Caco-2 (cell line): ENCODE results near the gene CHID1. TPM values are rescaled to one million over a fixed set of nuclear protein-coding genes. Genes with fewer than 3 reads are reported as not detected.

Experiments
- BruUV-seq: library from RNA; stranded (reverse); fragments of 400-500 nt; replicated peaks from 2 replicates; lab custom pipeline; 2021; lab: Mats Ljungman, UMichigan
- CTCF ChIA-PET: fragments of 300-600 bp; sonication (Branson Sonifier 250); formaldehyde crosslinking; loops from one replicate; lab custom pipeline; 2022; ENCODE audit warnings: antibody characterized with exemption; lab: Charles Lee
- POLR2A ChIA-PET: fragments of 300-600 bp; sonication (Branson Sonifier 250); formaldehyde crosslinking; loops from one replicate; lab custom pipeline; 2022; ENCODE audit warnings: antibody characterized with exemption; lab: Charles Lee
- DNase-seq, 2 experiments: peaks; one replicate each; pipeline versions ENCODE4 v3.0.0 to v3.0.0-alpha.2; 2020 to 2022
- H3K27me3 ChIP-seq: replicated peaks from 2 replicates; pipeline ENCODE4 v1.6.0; 2011; ENCODE audit warnings: low read length; ENCODE audit not compliant: control insufficient read depth, insufficient read depth
- H3K36me3 ChIP-seq: 2 replicates; pipeline ENCODE4 v1.5.1; 2011; ENCODE audit warnings: low read length; ENCODE audit not compliant: control insufficient read depth, insufficient read depth
- H3K4me1 ChIP-seq: fragments of 250-450 bp; sonication (Bioruptor Pico); 2 replicates; pipeline ENCODE4 v1.5.1; 2020; ENCODE audit warnings: mild to moderate bottlenecking
- H3K4me3 ChIP-seq: 2 replicates; pipeline ENCODE4 v1.5.1; 2011; ENCODE audit warnings: low read depth, mild to moderate bottlenecking, control low read depth, low read length
- H3K9me3 ChIP-seq: fragments of 250-450 bp; sonication (Bioruptor Pico); 2 replicates; pipeline ENCODE4 v1.5.1; 2020; ENCODE audit warnings: mild to moderate bottlenecking, moderate library complexity
- H3K27ac Mint-ChIP-seq: one replicate; pipeline ENCODE4 v1.8.0; 2022; ENCODE audit warnings: mixed read lengths; ENCODE audit not compliant: unreplicated experiment
- H3K27me3 Mint-ChIP-seq: one replicate; pipeline ENCODE4 v1.8.0; 2022; ENCODE audit warnings: mixed read lengths; ENCODE audit not compliant: insufficient read depth, unreplicated experiment
- H3K36me3 Mint-ChIP-seq: one replicate; pipeline ENCODE4 v1.8.0; 2022; ENCODE audit warnings: mild to moderate bottlenecking, mixed read lengths; ENCODE audit not compliant: insufficient read depth, unreplicated experiment
- H3K4me1 Mint-ChIP-seq: one replicate; pipeline ENCODE4 v1.8.0; 2022; ENCODE audit warnings: low read depth, mixed read lengths; ENCODE audit not compliant: unreplicated experiment
- H3K4me3 Mint-ChIP-seq: one replicate; pipeline ENCODE4 v1.8.0; 2022; ENCODE audit warnings: mild to moderate bottlenecking, moderate library complexity, mixed read lengths; ENCODE audit not compliant: unreplicated experiment
- H3K9me3 Mint-ChIP-seq: one replicate; pipeline ENCODE4 v1.8.0; 2022; ENCODE audit warnings: mixed read lengths; ENCODE audit not compliant: unreplicated experiment
- intact Hi-C: fragments of 100-400 bp; cut with micrococcal nuclease; formaldehyde crosslinking; loops from one replicate; pipeline ENCODE4 v1.10.0; 2022; ENCODE audit not compliant: unreplicated experiment
- total RNA-seq: library from RNA; stranded (reverse); gene quantifications from 2 replicates; pipeline ENCODE4 v1.2.3, GENCODE V29; 2022
- TF ChIP-seq, protein P1 (sequence below), 2 experiments: fragments of 200-600 bp in 1 of 2; IDR thresholded peaks; 1 replicate in 1 of 2; 2 replicates in 1 of 2; pipeline versions ENCODE4 v1.5.1 to v1.8.0; 2011 to 2022; ENCODE audit warnings: antibody characterized with exemption in 1 of 2, control low read depth in 1 of 2, inconsistent platforms in 1 of 2, low read depth in 1 of 2, low read length in 1 of 2, mild to moderate bottlenecking in 1 of 2, moderate library complexity in 1 of 2; ENCODE audit not compliant: insufficient read depth in 1 of 2, severe bottlenecking in 1 of 2, unreplicated experiment in 1 of 2

Gene CHID1
- total RNA-seq, 1 experiment from 2014 or later = 180 TPM

DNA sequence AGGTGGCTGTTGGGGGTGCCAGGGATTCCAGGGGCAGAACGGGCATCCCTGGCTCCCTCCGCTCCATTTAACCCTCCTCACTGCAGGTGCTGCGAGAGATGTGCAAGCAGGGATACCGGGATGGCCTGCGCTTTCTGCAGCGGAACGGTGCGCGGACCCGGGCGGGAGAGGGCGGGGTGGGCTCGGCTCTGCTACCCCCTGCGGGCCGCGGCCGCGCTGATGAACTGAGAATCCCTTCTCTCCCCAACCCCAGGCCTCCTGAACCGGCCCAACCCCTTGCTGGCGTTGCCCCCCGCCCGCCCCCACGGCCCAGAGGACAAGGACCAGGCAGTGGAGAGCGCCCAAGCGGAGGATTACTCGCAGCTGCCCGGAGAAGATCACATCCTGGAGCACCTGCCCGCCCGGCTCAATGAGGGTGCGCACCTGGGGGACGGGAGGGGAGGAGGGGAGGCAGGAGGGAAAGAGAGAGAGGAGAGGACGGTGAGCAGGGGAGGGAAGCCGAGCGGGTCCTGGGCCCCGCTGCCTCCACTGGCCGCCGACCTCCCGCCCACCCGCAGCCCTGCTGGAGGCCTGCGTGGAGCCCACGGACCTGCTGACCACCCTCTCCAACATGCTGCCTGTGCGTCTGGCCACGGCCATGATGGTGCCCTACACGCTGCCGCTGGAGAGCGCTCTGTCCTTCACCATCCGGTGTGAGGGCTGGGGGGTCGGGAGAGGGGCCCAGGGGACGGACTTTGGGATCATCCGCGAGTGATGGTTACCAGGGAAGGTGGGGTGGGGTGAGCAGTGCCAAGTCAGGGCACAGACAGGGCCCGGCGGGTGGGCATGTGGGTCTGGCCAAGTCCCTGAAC lies 86.9 kb downstream of the CHID1 start:
- TF ChIP-seq, protein P1, sequence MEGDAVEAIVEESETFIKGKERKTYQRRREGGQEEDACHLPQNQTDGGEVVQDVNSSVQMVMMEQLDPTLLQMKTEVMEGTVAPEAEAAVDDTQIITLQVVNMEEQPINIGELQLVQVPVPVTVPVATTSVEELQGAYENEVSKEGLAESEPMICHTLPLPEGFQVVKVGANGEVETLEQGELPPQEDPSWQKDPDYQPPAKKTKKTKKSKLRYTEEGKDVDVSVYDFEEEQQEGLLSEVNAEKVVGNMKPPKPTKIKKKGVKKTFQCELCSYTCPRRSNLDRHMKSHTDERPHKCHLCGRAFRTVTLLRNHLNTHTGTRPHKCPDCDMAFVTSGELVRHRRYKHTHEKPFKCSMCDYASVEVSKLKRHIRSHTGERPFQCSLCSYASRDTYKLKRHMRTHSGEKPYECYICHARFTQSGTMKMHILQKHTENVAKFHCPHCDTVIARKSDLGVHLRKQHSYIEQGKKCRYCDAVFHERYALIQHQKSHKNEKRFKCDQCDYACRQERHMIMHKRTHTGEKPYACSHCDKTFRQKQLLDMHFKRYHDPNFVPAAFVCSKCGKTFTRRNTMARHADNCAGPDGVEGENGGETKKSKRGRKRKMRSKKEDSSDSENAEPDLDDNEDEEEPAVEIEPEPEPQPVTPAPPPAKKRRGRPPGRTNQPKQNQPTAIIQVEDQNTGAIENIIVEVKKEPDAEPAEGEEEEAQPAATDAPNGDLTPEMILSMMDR (IDR thresholded peaks at IDR 0.05; ENCODE audit: insufficient read depth in 1 of 2, low read depth in 1 of 2, low read length in 1 of 2, severe bottlenecking in 1 of 2, unreplicated experiment in 1 of 2) = no peak
- POLR2A ChIA-PET = no interaction called here
- DNase-seq = no peak
- no TSS peak for BruUV-seq
- Histone ChIP-seq H3K4me1 (peaks cover 48% of the 10 kb centered on the region), H3K27me3 (no peaks in the 10 kb centered on the region), H3K4me3 (no peak overlapping the region), H3K36me3 (peaks cover 2% of the 10 kb centered on the region), H3K9me3 (no peaks in the 10 kb centered on the region)
- intact Hi-C loops = no loop called here
- Mint-ChIP-seq H3K4me3 (no peak overlapping the region), H3K4me1 (peaks cover 13% of the 10 kb centered on the region), H3K36me3 (peaks cover 43% of the 10 kb centered on the region), H3K9me3 (no peaks in the 10 kb centered on the region), H3K27ac (no peak overlapping the region), H3K27me3 (no peaks in the 10 kb centered on the region)
- CTCF ChIA-PET = interaction anchor here (0.6 kb wide), 1 partner anchor 12 kb away, joined by 4 read pairs; no protein-coding TSS in a partner anchor

DNA sequence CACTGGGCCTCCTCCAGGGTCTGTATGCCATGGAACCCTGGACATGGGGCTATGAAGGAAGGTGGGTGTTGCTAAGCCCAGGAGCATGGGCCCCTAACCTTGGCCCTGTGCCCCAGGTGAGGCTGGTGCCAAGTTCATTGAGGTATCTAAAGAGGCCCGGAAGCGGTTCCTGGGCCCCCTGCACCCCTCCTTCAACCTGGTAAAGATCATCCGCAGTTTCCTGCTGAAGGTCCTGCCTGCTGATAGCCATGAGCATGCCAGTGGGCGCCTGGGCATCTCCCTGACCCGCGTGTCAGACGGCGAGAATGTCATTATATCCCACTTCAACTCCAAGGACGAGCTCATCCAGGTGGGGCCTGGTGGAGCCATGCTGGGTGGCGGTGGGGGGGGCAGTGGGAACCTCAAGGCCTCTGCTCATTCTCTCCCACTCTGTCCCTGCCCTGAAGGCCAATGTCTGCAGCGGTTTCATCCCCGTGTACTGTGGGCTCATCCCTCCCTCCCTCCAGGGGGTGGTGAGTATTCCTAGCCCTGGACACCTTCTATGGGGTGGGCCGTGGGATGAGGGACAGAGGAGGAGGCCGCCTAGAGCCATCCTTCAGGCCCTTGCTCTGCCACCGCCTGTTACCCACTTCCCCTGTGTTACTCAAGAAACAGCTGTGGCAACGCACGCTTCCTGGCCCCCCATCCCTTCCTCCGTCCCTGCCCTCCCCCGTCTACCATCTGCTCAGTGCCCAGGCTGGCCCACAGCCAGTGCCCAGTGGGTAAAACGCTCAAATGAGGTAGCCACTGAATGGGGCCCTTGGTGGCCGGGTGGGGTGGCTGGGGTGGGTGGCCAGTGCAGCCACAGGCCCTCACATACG lies 88.9 kb downstream of the CHID1 start:
- H3K4me3 Mint-ChIP-seq = peak overlapping the region; percentile 76
- BruUV-seq = no TSS peak
- peaks cover 49% of the 10 kb centered on the region for H3K36me3 Mint-ChIP-seq
- TF ChIP-seq, protein P1 (IDR thresholded peaks at IDR 0.05; ENCODE audit: insufficient read depth in 1 of 2, low read depth in 1 of 2, low read length in 1 of 2, severe bottlenecking in 1 of 2, unreplicated experiment in 1 of 2) = no peak
- no peak for DNase-seq
- Histone ChIP-seq H3K27me3 (no peaks in the 10 kb centered on the region), H3K4me3 (no peak overlapping the region), H3K4me1 (peaks cover 44% of the 10 kb centered on the region), H3K9me3 (no peaks in the 10 kb centered on the region), H3K36me3 (peaks cover 2% of the 10 kb centered on the region)
- no peaks in the 10 kb centered on the region for H3K9me3 Mint-ChIP-seq
- H3K27ac Mint-ChIP-seq = no peak overlapping the region
- intact Hi-C loops = no loop called here
- H3K27me3 Mint-ChIP-seq = no peaks in the 10 kb centered on the region
- ChIA-PET CTCF (no interaction called here), POLR2A (no interaction called here)
- H3K4me1 Mint-ChIP-seq = no peaks in the 10 kb centered on the region
